IMR-90 (cell line): ENCODE results near the gene COX11. TPM values are rescaled to one million over a fixed set of nuclear protein-coding genes. Genes with fewer than 3 reads are reported as not detected.

Source experiments
- ATAC-seq: fragments of 200-7000 bp; cut with Tn5 transposase; 2 replicates; pipeline ENCODE4 v1.9.1; 2020; ENCODE audit warnings: low read depth, mild to moderate bottlenecking, moderate library complexity
- BruUV-seq: library from RNA; stranded (reverse); fragments of 400-500 nt; replicated peaks from 2 replicates; lab custom pipeline; 2021; lab: Mats Ljungman, UMichigan
- CTCF ChIA-PET: fragments of 300-600 bp; formaldehyde crosslinking; extraction: SDS; loops from one replicate; lab custom pipeline; 2021; ENCODE audit warnings: antibody characterized with exemption; lab: Yijun Ruan, JAX
- POLR2A ChIA-PET: fragments of 300-600 bp; sonication (Branson Sonifier 250); formaldehyde crosslinking; loops from one replicate; lab custom pipeline; 2022; ENCODE audit warnings: antibody characterized with exemption; ENCODE audit not compliant: unreplicated experiment; lab: Charles Lee
- DNase-seq: peaks from one replicate; pipeline ENCODE4 v3.0.0; 2013
- H2AFZ ChIP-seq: replicated peaks from 2 replicates; pipeline ENCODE3; 2013; ENCODE audit warnings: low read length, mild to moderate bottlenecking; ENCODE audit not compliant: poor library complexity
- H2AK5ac ChIP-seq: 2 replicates; pipeline ENCODE4 v1.6.1; 2013; ENCODE audit warnings: low read depth, low read length, inconsistent platforms
- H2AK9ac ChIP-seq: replicated peaks from 2 replicates; pipeline ENCODE3; 2013; ENCODE audit warnings: mild to moderate bottlenecking, low read depth, low read length, moderate library complexity; ENCODE audit not compliant: poor library complexity
- H2BK120ac ChIP-seq: 2 replicates; pipeline ENCODE4 v1.6.1; 2013; ENCODE audit warnings: low read depth, low read length, inconsistent platforms
- H2BK15ac ChIP-seq: 3 replicates; pipeline ENCODE4 v1.6.1; 2013; ENCODE audit warnings: low read depth, low read length, inconsistent platforms
- H2BK20ac ChIP-seq: 2 replicates; pipeline ENCODE4 v1.6.1; 2013; ENCODE audit warnings: low read depth, mild to moderate bottlenecking, inconsistent platforms, low read length, moderate library complexity
- H2BK5ac ChIP-seq: 2 replicates; pipeline ENCODE4 v1.6.1; 2013; ENCODE audit warnings: mild to moderate bottlenecking, low read depth, low read length, inconsistent platforms; ENCODE audit not compliant: poor library complexity, severe bottlenecking
- H3K14ac ChIP-seq: replicated peaks from 2 replicates; pipeline ENCODE4 v1.6.1; 2013; ENCODE audit warnings: low read depth, low read length, inconsistent platforms
- H3K18ac ChIP-seq: 2 replicates; pipeline ENCODE4 v1.6.1; 2013; ENCODE audit warnings: low read depth, low read length, control low read depth
- H3K23ac ChIP-seq: 2 replicates; pipeline ENCODE4 v1.6.1; 2013; ENCODE audit warnings: low read depth, low read length, inconsistent platforms
- H3K27ac ChIP-seq: 2 replicates; pipeline ENCODE4 v1.5.1; 2013; ENCODE audit warnings: mild to moderate bottlenecking, control low read depth, low read length; ENCODE audit not compliant: insufficient read depth
- H3K27me3 ChIP-seq: 2 replicates; pipeline ENCODE4 v1.6.1; 2013; ENCODE audit warnings: low read length; ENCODE audit not compliant: control insufficient read depth, insufficient read depth
- H3K36me3 ChIP-seq: 2 replicates; pipeline ENCODE4 v1.6.1; 2013; ENCODE audit warnings: low read length, mixed read lengths; ENCODE audit not compliant: control insufficient read depth, insufficient read depth
- H3K4ac ChIP-seq: 2 replicates; pipeline ENCODE4 v1.6.1; 2013; ENCODE audit warnings: low read depth, low read length, inconsistent platforms
- H3K4me1 ChIP-seq: 2 replicates; pipeline ENCODE4 v1.6.1; 2013; ENCODE audit warnings: low read length, mixed read lengths; ENCODE audit not compliant: control insufficient read depth, insufficient read depth
- H3K4me2 ChIP-seq: 2 replicates; pipeline ENCODE4 v1.6.1; 2013; ENCODE audit warnings: low read depth, mild to moderate bottlenecking, control low read depth, low read length, moderate library complexity
- H3K4me3 ChIP-seq: 2 replicates; pipeline ENCODE4 v1.5.1; 2013; ENCODE audit warnings: low read depth, mild to moderate bottlenecking, control low read depth, low read length, moderate library complexity; ENCODE audit not compliant: insufficient read depth
- H3K56ac ChIP-seq: 2 replicates; pipeline ENCODE4 v1.6.1; 2013; ENCODE audit warnings: low read length, inconsistent platforms; ENCODE audit not compliant: insufficient read depth; ENCODE audit errors: extremely low read depth
- H3K79me1 ChIP-seq, 2 experiments: 2 replicates each; pipeline ENCODE4 v1.6.1; 2013; ENCODE audit warnings: low read length in 2 of 2, inconsistent platforms in 1 of 2, low read depth in 1 of 2
- H3K9ac ChIP-seq: 2 replicates; pipeline ENCODE4 v1.6.1; 2013; ENCODE audit warnings: low read depth, low read length, control low read depth
- H3K9me1 ChIP-seq: 2 replicates; pipeline ENCODE4 v1.6.1; 2013; ENCODE audit warnings: low read length, inconsistent platforms; ENCODE audit not compliant: insufficient read depth
- H3K9me3 ChIP-seq: 2 replicates; pipeline ENCODE4 v1.6.1; 2013; ENCODE audit warnings: low read length; ENCODE audit not compliant: control insufficient read depth, insufficient read depth
- H4K20me1 ChIP-seq: 2 replicates; pipeline ENCODE4 v1.6.1; 2013; ENCODE audit warnings: low read length, inconsistent platforms; ENCODE audit not compliant: insufficient read depth
- H4K5ac ChIP-seq: 2 replicates; pipeline ENCODE4 v1.6.1; 2013; ENCODE audit warnings: mild to moderate bottlenecking, low read depth, low read length, control low read depth
- H4K8ac ChIP-seq, 2 experiments: 2 replicates each; pipeline ENCODE4 v1.6.1; 2013; ENCODE audit warnings: low read depth in 2 of 2, low read length in 2 of 2, control low read depth in 1 of 2, inconsistent platforms in 1 of 2
- H4K91ac ChIP-seq: 2 replicates; pipeline ENCODE4 v1.6.1; 2013; ENCODE audit warnings: low read depth, low read length, inconsistent platforms; ENCODE audit not compliant: insufficient read depth
- BHLHE40 ChIP-seq: fragments of 150-350 bp; IDR thresholded peaks from 2 replicates; pipeline ENCODE4 v1.6.1; 2016; ENCODE audit warnings: mild to moderate bottlenecking, low read depth, low read length
- CHD1 ChIP-seq: IDR thresholded peaks from 2 replicates; pipeline ENCODE4 v1.6.1; 2012; ENCODE audit warnings: low read depth, low read length, improper control_type of control experiment
- ELK1 ChIP-seq: fragments of 150-350 bp; IDR thresholded peaks from 2 replicates; pipeline ENCODE4 v1.6.1; 2016; ENCODE audit warnings: low read depth, mild to moderate bottlenecking, low read length, moderate library complexity, borderline replicate concordance
- FOS ChIP-seq: fragments of 150-350 bp; IDR thresholded peaks from 2 replicates; pipeline ENCODE4 v1.6.1; 2016; ENCODE audit warnings: low read depth, low read length
- MAFK ChIP-seq: IDR thresholded peaks from 2 replicates; pipeline ENCODE4 v1.6.1; 2012; ENCODE audit warnings: low read depth, low read length, improper control_type of control experiment
- MAZ ChIP-seq: IDR thresholded peaks from 2 replicates; pipeline ENCODE4 v1.6.1; 2012; ENCODE audit warnings: low read depth, mild to moderate bottlenecking, low read length, improper control_type of control experiment, moderate library complexity, borderline replicate concordance
- POLR2A ChIP-seq: IDR thresholded peaks from 2 replicates; pipeline ENCODE4 v1.6.1; 2012; ENCODE audit warnings: mild to moderate bottlenecking, low read depth, low read length
- RCOR1 ChIP-seq: IDR thresholded peaks from 2 replicates; pipeline ENCODE4 v1.6.1; 2012; ENCODE audit warnings: mild to moderate bottlenecking, low read length, improper control_type of control experiment; ENCODE audit not compliant: insufficient replicate concordance
- RFX5 ChIP-seq: IDR thresholded peaks from 2 replicates; pipeline ENCODE4 v1.8.0; 2012; ENCODE audit warnings: low read depth, mild to moderate bottlenecking, low read length, moderate library complexity
- WGBS, 2 experiments: methylation state at CpG; one replicate each; pipeline versions ENCODE4 v1.1.5 to v1.1.7; 2013; ENCODE audit warnings: missing lambda C conversion rate in 2 of 2; ENCODE audit not compliant: insufficient read length in 1 of 2; ENCODE audit errors: extremely low coverage in 2 of 2; 5-methylcytosine and 5-hydroxymethylcytosine counted together
- dilution Hi-C: fragments of 300-500 bp; cut with HindIII; formaldehyde crosslinking; loops from one replicate; pipeline ENCODE4 v1.14.3; 2018; ENCODE audit warnings: low sequenced_read_pairs; ENCODE audit not compliant: unreplicated experiment
- in situ Hi-C: fragments of 300-500 bp; cut with MboI; formaldehyde crosslinking; loops from 3 replicates; pipeline ENCODE4 v1.14.3; 2019; ENCODE audit warnings: low sequenced_read_pairs, inconsistent platforms, mixed read lengths
- intact Hi-C: fragments of 100-400 bp; cut with micrococcal nuclease; formaldehyde crosslinking; loops from 2 replicates; pipeline ENCODE4 v1.10.0; 2022
- polyA plus RNA-seq, 3 experiments: library from polyadenylated mRNA; depleted of rRNA; stranded (reverse); fragments of >200 nt; gene quantifications; 2 replicates each; pipeline ENCODE4 v1.2.3, GENCODE V29; 2012; ENCODE audit warnings: low replicate concordance in 1 of 3
- total RNA-seq: library from RNA; depleted of rRNA; stranded (reverse); fragments of >200 nt; gene quantifications from 2 replicates; pipeline ENCODE4 v1.2.3, GENCODE V29; 2012
- TF ChIP-seq, protein P1 (sequence below): conservative IDR thresholded peaks from 2 replicates; pipeline ENCODE4 v1.5.1; 2012; ENCODE audit warnings: mild to moderate bottlenecking, low read depth, low read length, improper control_type of control experiment

Gene COX11
- total and polyA plus RNA-seq, 2 of the 4 experiments (the other 2 are of a cell fraction) = 23.6 to 29.4 TPM

DNA sequence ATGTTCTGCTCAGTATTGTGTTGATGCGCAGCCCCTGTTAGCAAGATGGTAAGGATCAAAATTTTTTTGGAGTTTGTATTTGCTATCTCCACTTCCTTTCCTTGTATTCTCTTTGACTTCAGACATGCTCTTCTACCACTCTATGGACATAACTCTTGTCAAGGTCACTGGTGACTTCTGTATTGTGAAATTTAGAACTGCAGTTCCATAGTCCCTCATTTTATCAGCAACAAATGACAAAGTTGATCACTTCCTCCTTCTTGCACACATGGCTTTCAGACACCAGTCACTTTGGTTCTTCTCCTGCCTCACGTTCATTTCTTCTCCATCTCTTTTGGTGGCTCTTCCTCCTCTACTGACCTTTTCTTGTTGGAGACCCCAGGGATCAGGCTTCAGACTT is 21.1 kb downstream of the COX11 start:
- Histone ChIP-seq H4K5ac (no peak overlapping the region), H3K56ac (no peak overlapping the region), H3K9me1 (peaks cover 5% of the 10 kb centered on the region; the same call in 1 of the 2 replicates), H4K20me1 (peaks cover 4% of the 10 kb centered on the region; the same call in 1 of the 2 replicates), H4K8ac (no peak overlapping the region), H3K4ac (no peak overlapping the region), H2AFZ (no peak overlapping the region), H2AK9ac (no peak overlapping the region), H3K23ac (no peak overlapping the region), H3K4me2 (no peak overlapping the region), H2BK15ac (no peak overlapping the region), H3K79me1 (no peaks in the 10 kb centered on the region), H2AK5ac (no peak overlapping the region), H3K4me1 (peaks cover 8% of the 10 kb centered on the region), H3K9me3 (no peaks in the 10 kb centered on the region), H3K4me3 (no peak overlapping the region), H2BK20ac (no peak overlapping the region), H3K36me3 (peaks cover 1% of the 10 kb centered on the region; the same call in 1 of the 2 replicates), H2BK5ac (no peak overlapping the region), H3K18ac (no peak overlapping the region), H3K27ac (no peak overlapping the region), H2BK120ac (no peak overlapping the region), H3K14ac (no peak overlapping the region), H3K27me3 (peaks cover 4% of the 10 kb centered on the region; the same call in 1 of the 2 replicates), H4K91ac (no peak overlapping the region), H3K9ac (no peak overlapping the region)
- intact Hi-C loops (no loop called here), in situ Hi-C loops (no loop called here), dilution Hi-C loops (no loop called here)
- no TSS peak for BruUV-seq
- ChIA-PET CTCF (no interaction called here), POLR2A (no interaction called here)
- no peak for TF ChIP-seq RFX5
- TF ChIP-seq POLR2A = no peak
- no peak for TF ChIP-seq MAFK
- no peak for TF ChIP-seq ELK1
- no peak for TF ChIP-seq MAZ
- TF ChIP-seq, protein P1, sequence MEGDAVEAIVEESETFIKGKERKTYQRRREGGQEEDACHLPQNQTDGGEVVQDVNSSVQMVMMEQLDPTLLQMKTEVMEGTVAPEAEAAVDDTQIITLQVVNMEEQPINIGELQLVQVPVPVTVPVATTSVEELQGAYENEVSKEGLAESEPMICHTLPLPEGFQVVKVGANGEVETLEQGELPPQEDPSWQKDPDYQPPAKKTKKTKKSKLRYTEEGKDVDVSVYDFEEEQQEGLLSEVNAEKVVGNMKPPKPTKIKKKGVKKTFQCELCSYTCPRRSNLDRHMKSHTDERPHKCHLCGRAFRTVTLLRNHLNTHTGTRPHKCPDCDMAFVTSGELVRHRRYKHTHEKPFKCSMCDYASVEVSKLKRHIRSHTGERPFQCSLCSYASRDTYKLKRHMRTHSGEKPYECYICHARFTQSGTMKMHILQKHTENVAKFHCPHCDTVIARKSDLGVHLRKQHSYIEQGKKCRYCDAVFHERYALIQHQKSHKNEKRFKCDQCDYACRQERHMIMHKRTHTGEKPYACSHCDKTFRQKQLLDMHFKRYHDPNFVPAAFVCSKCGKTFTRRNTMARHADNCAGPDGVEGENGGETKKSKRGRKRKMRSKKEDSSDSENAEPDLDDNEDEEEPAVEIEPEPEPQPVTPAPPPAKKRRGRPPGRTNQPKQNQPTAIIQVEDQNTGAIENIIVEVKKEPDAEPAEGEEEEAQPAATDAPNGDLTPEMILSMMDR = no peak
- TF ChIP-seq CHD1 = no peak
- no peak for TF ChIP-seq BHLHE40
- no peak for TF ChIP-seq RCOR1
- no peak for TF ChIP-seq FOS
- WGBS, 2 experiments = no CpG with 5 or more reads among the region's 2 CpGs
- DNase-seq (no peak), ATAC-seq (no peak)
